ENCODE results near the gene TRAPPC8.
"Not testable (repeated sequence)": the region's sequence is repeated elsewhere in the genome, so short reads cannot be mapped to it uniquely, and the experiment has no call there.

TRAPPC8 gene

GRCh38 chr18:31801078-31801477 is 141.8 kb downstream of the TRAPPC8 start:
- no peaks in the 10 kb centered on the region for H3K27me3 ChIP-seq

GRCh38 chr18:31799257-31799656 is 143.7 kb downstream of the TRAPPC8 start:
- not testable (repeated sequence) for H3K27ac ChIP-seq, H3K36me3 ChIP-seq, H3K9ac ChIP-seq, H3K4me1 ChIP-seq, H3K27me3 ChIP-seq, H3K4me3 ChIP-seq, H4K20me1 ChIP-seq, H3K4me2 ChIP-seq, H3K9me3 ChIP-seq

More at GRCh38 chr18:31801078-31801477, 141.8 kb downstream of the TRAPPC8 start:
- H3K4me3 ChIP-seq, result no peak overlapping the region
- H3K36me3 ChIP-seq, result no peaks in the 10 kb centered on the region
- H4K20me1 ChIP-seq, result no peaks in the 10 kb centered on the region
- no peak overlapping the region for H3K27ac ChIP-seq
- no peak for TF ChIP-seq Cebpa-rat (IDR thresholded peaks at IDR 0.05)
- no peaks in the 10 kb centered on the region for H3K4me1 ChIP-seq
- H3K9ac ChIP-seq, result no peak overlapping the region
- no peak overlapping the region for H3K4me2 ChIP-seq
- no peaks in the 10 kb centered on the region for H3K9me3 ChIP-seq

- no peaks in the 10 kb centered on the region for H3K27me3 ChIP-seq
- H3K9me3 ChIP-seq, result no peaks in the 10 kb centered on the region
- no peaks in the 10 kb centered on the region for H4K20me1 ChIP-seq
- no peak for TF ChIP-seq Cebpa-rat (IDR thresholded peaks at IDR 0.05)
- H3K4me2 ChIP-seq, result no peak overlapping the region
- H3K9ac ChIP-seq, result no peak overlapping the region
- no peaks in the 10 kb centered on the region for H3K36me3 ChIP-seq
- H3K27ac ChIP-seq, result no peak overlapping the region
- no peak overlapping the region for H3K4me3 ChIP-seq
- H3K4me1 ChIP-seq, result no peaks in the 10 kb centered on the region
Observed at GRCh38 chr18:31798399-31798798, 144.5 kb downstream of the TRAPPC8 start.

GRCh38 chr18:31795747-31796146 is 147.2 kb downstream of the TRAPPC8 start:
- Histone ChIP-seq H3K27me3 (no peaks in the 10 kb centered on the region), H3K9ac (no peak overlapping the region), H3K4me1 (peaks cover 13% of the 10 kb centered on the region), H3K36me3 (no peaks in the 10 kb centered on the region), H4K20me1 (no peaks in the 10 kb centered on the region), H3K27ac (no peak overlapping the region), H3K9me3 (no peaks in the 10 kb centered on the region), H3K4me2 (no peak overlapping the region), H3K4me3 (no peak overlapping the region)
- TF ChIP-seq Cebpa-rat (IDR thresholded peaks at IDR 0.05), result no peak

GRCh38 chr18:31793531-31793930 is 149.4 kb downstream of the TRAPPC8 start:
- H3K4me2 ChIP-seq, result no peak overlapping the region
- TF ChIP-seq Cebpa-rat (IDR thresholded peaks at IDR 0.05), result no peak
- H3K27me3 ChIP-seq, result no peaks in the 10 kb centered on the region
- no peaks in the 10 kb centered on the region for H3K36me3 ChIP-seq
- no peaks in the 10 kb centered on the region for H3K9me3 ChIP-seq
- H3K4me1 ChIP-seq, result peaks cover 13% of the 10 kb centered on the region
- no peak overlapping the region for H3K27ac ChIP-seq
- H3K9ac ChIP-seq, result no peak overlapping the region
- no peak overlapping the region for H3K4me3 ChIP-seq
- no peaks in the 10 kb centered on the region for H4K20me1 ChIP-seq

- Histone ChIP-seq H3K9ac (no peak overlapping the region), H3K4me1 (peaks cover 13% of the 10 kb centered on the region), H3K27ac (no peak overlapping the region), H3K4me3 (no peak overlapping the region), H3K9me3 (no peaks in the 10 kb centered on the region), H3K4me2 (no peak overlapping the region), H3K36me3 (no peaks in the 10 kb centered on the region), H4K20me1 (no peaks in the 10 kb centered on the region), H3K27me3 (no peaks in the 10 kb centered on the region)
- no peak for TF ChIP-seq Cebpa-rat (IDR thresholded peaks at IDR 0.05)
Observed at GRCh38 chr18:31792580-31792911, 150.4 kb downstream of the TRAPPC8 start.

GRCh38 chr18:31791817-31792579 is 150.9 kb downstream of the TRAPPC8 start:
- no peaks in the 10 kb centered on the region for H3K36me3 ChIP-seq
- no peaks in the 10 kb centered on the region for H4K20me1 ChIP-seq
- H3K4me2 ChIP-seq, result peak overlapping the region; percentile 5; the same call in 1 of the 2 replicates
- no peaks in the 10 kb centered on the region for H3K9me3 ChIP-seq
- H3K27me3 ChIP-seq, result no peaks in the 10 kb centered on the region
- H3K4me1 ChIP-seq, result peaks cover 13% of the 10 kb centered on the region
- H3K27ac ChIP-seq, result no peak overlapping the region
- no peak for TF ChIP-seq Cebpa-rat (IDR thresholded peaks at IDR 0.05)
- no peak overlapping the region for H3K4me3 ChIP-seq
- H3K9ac ChIP-seq, result no peak overlapping the region

- Histone ChIP-seq H3K4me2 (no peak overlapping the region), H3K36me3 (no peaks in the 10 kb centered on the region), H3K27ac (no peak overlapping the region), H4K20me1 (no peaks in the 10 kb centered on the region), H3K4me3 (no peak overlapping the region), H3K4me1 (peaks cover 13% of the 10 kb centered on the region), H3K27me3 (no peaks in the 10 kb centered on the region), H3K9ac (no peak overlapping the region), H3K9me3 (no peaks in the 10 kb centered on the region)
- no peak for TF ChIP-seq Cebpa-rat (IDR thresholded peaks at IDR 0.05)
Observed at GRCh38 chr18:31789409-31789808, 153.5 kb downstream of the TRAPPC8 start.

GRCh38 chr18:31783059-31783458 is 159.9 kb downstream of the TRAPPC8 start:
- Histone ChIP-seq H3K4me1 (no peaks in the 10 kb centered on the region), H3K9ac (no peak overlapping the region), H3K4me2 (no peak overlapping the region), H3K27me3 (no peaks in the 10 kb centered on the region), H3K9me3 (peaks cover 21% of the 10 kb centered on the region), H3K36me3 (no peaks in the 10 kb centered on the region), H4K20me1 (no peaks in the 10 kb centered on the region), H3K4me3 (no peak overlapping the region), H3K27ac (no peak overlapping the region)
- TF ChIP-seq Cebpa-rat (IDR thresholded peaks at IDR 0.05), result no peak

Measured in BLaER1 (cell line).